Tibial nerve (tissue), 4 donors: ENCODE data around the gene SPATS2L.

Source experiments
- CTCF ChIP-seq, 5 experiments: fragments of 200-600 bp in 3 of 5; fragments of 450-650 bp in 2 of 5; sonication (generic) in 3 of 5; IDR thresholded peaks; one replicate each; pipeline ENCODE4 v1.5.1; 2016 to 2019; ENCODE audit warnings: antibody characterized with exemption in 5 of 5, mild to moderate bottlenecking in 3 of 5, moderate library complexity in 2 of 5
- EP300 ChIP-seq, 2 donors: sonication (generic); formaldehyde crosslinking; IDR thresholded peaks; one replicate each; pipeline ENCODE4 v1.6.1; 2017; ENCODE audit warnings: antibody characterized with exemption in 2 of 2, mild to moderate bottlenecking in 1 of 2

GRCh38 chr2:200422532-200423261, 116.2 kb downstream of the SPATS2L start:
- no peak for TF ChIP-seq CTCF (IDR thresholded peaks at IDR 0.05)
- no peak for TF ChIP-seq EP300 (IDR thresholded peaks at IDR 0.05)
